GM18868 (cell line): ENCODE results near the gene AS3MT.
"Not testable (repeated sequence)": the region's sequence is repeated elsewhere in the genome, so short reads cannot be mapped to it uniquely, and the experiment has no call there.

ENCODE experiments used
- ATAC-seq: cut with Tn5 transposase; IDR thresholded peaks from one replicate; pipeline ENCODE4 v1.9.1; 2021; ENCODE audit warnings: mild to moderate bottlenecking, moderate library complexity; ENCODE audit not compliant: unreplicated experiment

The AS3MT gene

DNA sequence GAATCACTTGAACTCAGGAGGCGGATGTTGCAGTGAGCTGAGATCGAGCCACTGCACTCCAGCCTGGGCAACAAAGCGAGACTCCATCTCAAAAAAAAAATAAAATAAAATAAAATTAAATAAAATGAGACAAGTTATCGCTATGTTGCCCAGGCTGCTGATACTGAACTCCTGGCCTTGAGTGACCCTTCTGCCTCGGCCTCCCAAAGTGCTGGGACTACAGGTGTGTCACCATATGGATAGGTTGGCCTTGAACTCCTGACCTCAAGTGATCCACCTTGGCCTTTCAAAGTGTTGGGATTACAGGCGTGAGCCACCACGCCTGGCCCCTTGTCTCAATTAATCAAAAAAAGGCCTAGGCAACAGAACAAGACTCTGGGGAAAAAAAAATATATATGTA lies 16.0 kb upstream of the AS3MT start:
- ATAC-seq = not testable (repeated sequence)

DNA sequence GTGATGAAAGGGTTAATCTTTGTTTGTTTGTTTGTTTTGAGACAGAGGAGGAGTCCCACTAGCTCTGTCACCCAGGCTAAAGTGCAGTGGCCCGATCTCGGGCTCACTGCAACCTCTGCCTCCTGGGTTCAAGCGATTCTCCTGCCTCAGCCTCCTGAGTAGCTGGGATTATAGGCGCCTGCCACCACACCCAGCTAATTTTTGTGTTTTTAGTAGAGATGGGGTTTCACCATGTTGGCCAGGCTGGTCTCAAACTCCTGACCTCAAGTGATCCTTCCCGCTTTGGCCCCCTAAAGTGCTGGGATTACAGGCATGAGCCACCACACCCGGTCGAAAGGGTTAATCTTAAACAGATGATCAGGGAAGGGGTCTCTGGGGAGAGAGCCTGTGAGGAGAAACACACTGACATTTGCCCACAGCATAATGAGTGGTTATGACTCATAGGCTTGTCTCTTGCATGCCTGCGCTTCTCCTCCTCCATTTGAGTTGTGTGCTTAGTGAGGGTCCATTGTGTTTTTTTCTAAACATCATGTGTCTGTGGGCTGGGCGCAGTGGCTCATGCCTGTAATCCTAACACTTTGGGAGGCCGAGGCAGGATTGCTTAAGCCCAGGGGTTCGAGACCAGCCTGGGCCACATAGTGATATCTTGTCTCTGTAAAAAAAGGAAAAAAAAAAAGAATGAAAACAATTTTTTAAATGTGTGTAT lies 13.4 kb upstream of the AS3MT start:
- not testable (repeated sequence) for ATAC-seq

DNA sequence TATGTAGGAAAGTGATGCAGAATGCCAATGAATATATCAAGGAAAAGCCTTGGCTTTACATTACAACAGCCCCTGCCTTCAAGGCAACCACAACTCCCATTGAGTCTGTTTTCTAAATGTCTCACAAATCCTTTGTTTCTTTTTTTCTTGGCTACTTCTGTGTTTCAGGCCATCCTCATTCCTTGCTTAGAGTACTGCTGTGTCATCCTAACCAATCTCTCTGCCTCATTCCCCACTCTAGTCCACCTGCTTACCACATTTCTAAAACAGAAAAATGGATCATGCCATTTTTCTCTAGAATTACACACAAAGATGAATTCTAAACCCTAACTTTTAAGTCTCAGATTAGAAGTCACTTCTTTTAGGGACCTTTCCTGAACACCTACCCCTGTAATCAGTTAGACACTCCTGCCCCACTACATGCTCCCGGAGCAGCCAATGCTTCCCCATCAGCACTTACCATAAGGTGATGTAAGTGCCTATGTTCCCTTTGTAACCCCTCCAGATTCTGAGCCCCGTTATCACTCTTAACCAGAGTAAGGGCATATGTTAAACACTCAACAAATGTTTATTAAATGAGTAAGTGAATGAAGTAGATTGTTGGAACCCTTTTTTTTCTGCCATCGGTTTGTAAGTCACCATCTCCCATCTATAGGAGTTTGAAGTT lies 12.4 kb upstream of the AS3MT start:
- ATAC-seq = no peak

DNA sequence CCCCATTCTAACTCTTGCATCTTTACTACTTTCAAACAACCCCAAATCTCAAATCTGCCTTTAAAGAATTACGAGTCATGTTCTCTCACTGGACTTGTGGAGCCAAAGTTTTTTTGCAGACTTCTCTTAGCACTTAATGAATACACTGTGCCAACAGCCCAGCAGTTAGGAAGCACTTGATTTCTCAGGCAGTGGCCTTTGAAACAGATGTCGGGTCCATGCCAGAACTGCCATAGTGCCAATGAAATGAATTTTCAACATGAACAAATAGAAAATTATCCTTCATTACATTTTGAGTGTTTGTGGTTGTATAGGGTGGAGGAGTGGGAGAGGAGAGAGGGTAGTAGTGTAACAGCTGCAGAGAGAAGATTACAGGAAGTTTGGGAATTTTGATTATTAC lies 9.4 kb upstream of the AS3MT start:
- ATAC-seq = no peak

DNA sequence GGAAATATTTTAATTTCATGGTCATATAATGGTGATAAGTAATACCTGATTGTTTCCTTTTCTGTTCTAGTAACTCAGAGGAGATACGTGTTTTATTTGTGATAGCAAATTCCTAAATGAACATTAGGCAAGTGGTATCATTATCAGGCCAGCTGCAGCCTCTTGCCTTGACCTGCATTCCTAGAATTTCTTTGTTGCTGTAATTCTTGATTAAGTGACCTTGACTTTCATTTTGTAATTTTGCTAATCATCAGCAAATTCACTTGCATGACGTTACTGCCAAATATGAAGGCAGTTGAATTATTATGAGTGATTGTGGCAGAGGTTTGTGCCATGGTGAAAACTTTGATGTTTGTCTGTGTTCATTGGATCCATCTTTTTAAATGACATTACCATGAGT lies 5.6 kb upstream of the AS3MT start:
- ATAC-seq = no peak

DNA sequence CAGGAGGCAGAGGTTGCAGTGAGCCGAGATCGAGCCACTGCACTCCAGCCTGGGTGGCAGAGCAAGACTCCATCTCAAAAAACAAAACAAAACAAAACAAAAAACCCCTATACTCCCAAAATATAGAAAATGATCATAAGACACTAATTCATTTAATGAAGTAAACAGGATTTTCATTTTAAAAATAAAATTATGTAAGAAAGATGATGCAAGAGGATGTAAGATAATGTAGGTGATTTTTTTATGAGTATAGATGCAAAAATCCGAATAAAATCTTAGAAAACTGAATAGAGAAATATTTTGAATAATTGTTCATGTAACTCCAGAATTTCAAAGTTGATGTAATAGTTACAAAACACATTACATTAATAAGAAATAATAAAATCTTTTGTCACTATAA lies 3.6 kb upstream of the AS3MT start:
- no peak for ATAC-seq

DNA sequence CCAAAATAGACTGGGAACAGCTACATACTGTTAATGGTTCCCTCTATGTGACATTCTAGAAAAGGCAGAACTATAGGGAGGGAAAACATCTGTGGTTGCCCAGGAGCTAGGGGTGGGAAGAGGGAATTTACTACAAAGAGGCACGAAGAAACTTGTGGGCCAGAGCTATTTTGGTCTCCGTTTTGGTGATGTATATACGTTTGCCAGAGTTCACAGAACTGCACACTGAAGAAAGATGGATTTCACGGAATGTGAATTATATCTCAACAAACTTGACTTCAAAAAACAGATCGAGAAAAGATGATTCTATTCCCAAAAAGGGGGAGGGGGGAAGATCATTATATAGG lies 386 bp upstream of the AS3MT start:
- no peak for ATAC-seq

DNA sequence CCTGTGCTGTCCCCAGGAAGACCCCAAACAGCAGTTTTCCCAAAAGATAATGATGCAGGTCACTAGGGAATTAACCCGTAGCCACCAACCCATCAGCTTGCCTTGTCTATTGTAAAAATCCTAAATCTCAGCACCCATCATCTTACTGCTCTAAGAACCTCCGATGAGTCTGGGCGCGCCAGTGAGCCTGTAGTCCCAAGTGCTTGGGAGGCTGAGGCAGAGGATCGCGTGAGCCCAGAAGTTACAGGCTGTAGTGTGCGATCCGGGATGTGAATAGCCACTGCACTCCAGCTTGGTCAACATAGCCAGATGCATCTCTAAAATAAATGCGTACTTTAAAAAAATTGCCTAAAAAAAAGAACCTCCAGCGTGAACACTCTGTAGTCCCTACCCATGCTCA lies 951 bp downstream of the AS3MT start:
- no peak for ATAC-seq

DNA sequence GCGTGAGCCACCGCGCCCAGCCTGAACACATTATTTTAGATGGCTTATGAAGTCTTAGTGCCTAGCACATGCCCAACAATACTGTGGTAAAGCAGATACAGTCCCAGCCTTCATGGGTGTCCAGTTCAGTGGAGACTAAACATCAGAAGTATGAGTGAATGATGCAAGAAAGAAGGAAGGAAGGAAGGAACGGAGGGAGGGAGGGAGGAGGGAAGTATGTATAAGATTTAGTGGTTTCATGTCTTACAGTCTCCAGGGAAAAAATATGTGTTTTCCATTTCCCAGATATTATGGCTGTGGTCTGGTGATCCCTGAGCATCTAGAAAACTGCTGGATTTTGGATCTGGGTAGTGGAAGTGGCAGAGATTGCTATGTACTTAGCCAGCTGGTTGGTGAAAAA lies 2.9 kb downstream of the AS3MT start:
- no peak for ATAC-seq

DNA sequence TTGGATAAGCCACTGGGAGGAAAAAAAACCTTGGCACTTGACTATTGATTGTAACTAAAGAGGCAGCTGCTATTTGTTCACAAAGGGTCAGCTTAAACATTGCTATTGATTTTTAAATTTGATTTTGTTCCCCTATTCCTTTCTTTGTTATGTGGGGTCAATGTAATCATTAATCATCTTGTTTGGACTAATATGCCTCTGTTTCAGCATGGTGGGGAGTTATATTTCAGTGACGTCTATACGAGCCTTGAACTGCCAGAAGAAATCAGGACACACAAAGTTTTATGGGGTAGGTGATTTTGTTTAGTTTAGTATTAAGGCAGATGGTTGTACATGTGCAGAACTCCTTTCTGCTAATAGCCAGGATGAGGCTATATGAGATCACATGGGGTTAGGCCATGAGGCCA lies 7.5 kb downstream of the AS3MT start:
- ATAC-seq = no peak

DNA sequence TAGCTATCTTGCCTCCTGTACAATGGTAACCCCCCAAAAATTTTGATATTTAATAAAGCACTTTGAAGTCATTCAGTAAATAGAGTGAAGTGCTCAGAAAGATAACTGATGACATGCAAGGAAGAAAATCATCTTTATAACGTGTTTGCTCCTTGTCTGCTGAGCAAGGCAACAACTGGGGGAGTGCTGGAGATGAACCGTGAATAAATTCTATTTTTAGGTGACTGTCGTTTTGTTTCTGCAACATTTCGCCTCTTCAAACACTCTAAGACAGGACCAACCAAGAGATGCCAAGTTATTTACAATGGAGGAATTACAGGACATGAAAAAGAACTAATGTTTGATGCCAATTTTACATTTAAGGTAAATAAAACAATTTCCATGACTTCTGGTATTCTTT lies 9.4 kb downstream of the AS3MT start:
- ATAC-seq = no peak

DNA sequence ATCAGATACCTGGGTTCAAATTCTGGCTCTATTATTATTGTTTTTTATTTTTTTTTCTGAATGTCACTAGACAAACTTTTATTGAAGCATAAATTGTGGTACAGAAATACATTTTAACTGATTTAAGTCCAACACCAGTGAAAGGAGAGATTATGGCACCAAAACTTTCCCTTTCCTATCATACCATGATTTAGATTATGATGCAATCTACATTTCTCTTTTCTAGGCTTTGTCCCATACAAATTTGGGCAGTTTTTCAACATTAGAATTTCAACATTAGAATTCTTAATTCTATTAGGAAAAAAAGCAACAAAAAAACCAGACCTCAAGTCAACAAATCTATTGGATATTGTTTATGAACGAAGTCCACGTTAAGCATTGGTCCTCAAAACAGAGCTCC lies 11.0 kb downstream of the AS3MT start:
- no peak for ATAC-seq

DNA sequence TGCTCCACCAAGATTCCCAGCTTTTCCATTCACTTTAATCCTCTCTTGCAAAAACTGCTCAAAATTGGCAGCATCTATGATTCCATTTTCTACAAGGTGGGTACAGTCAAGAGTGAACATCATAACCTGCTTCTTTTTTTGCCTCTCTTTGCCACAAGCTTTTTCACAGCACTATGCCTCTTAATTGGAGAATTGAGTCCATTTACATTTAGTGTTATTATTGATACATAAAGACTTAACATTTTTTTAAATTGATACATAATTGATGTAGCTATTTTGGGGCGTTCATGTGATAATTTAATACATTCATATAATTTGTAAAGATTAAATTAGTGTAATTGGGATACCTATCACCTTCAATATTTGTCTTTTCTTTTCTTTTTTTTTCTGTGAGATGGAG lies 18.8 kb downstream of the AS3MT start:
- no peak for ATAC-seq

DNA sequence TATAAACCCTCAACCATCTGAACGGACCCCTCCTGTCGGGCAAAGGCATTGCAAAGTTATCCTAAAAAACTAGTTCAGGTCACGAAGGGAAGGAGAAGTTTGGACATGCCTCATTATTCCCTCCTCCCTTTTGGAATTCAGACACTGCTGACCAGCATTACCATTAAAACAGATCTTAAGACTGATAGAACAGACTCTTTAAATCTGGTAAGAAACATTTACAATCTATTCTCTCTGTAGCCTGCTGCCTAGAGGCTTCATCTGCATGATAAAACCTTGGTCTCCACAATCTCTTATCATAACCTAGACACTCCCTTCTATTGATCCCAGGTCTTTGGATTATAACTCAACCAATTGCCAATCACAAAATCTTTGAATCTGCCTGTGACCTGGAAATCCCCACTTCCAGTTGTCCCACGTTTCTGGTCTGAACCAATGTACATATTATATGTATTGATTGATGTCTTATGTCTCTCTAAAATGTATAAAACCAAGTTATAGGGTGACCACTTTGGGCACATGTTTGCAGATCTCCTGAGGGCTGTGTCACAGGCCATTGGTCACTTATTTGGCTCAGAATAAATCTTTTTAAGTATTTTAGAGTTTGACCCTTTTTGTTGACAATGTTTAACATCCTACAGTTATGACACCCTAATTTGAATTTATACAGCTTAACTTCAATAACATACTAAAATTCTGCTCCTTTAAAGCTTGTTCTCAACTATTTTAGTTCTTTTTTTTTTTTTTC lies 25.4 kb downstream of the AS3MT start:
- ATAC-seq = no peak

DNA sequence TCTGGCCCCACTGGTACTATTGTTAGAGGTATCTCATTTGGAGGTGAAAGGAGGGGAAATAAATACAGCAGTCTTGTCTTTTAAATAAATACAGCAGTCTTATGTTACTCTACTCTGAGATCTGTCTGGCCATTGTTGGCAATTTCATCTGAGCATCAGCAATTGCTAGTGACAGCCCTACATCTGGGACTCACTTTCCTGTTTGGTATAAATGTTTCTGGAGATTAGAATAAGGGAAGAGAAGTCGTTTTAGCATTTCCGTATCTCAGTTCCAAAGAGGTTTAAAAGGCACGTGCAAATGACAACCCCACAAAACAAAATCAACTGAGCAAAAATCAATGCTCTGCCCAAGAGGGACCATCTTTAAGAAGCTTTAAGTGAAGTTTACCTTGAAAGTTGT lies 30.7 kb downstream of the AS3MT start:
- ATAC-seq = no peak

DNA sequence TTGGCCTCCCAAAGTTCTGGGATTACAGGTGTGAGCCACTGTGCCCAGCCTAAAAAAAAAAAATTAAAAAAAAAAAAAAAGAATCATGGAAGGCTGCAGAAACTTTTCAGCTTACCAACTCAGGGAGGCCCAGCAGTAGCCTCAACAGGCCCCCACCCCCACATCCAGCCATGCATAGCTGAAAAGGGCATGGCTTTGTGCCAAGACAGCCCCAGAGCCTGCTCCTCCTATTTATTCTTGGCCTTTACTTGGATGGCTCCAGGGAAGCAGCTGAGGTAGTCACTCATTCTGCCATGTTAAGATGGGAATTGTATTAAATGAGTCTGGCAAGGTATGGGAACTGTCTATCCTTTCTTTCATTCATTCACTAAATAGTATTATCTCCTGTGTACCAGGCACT lies 35.1 kb downstream of the AS3MT start:
- no peak for ATAC-seq

DNA sequence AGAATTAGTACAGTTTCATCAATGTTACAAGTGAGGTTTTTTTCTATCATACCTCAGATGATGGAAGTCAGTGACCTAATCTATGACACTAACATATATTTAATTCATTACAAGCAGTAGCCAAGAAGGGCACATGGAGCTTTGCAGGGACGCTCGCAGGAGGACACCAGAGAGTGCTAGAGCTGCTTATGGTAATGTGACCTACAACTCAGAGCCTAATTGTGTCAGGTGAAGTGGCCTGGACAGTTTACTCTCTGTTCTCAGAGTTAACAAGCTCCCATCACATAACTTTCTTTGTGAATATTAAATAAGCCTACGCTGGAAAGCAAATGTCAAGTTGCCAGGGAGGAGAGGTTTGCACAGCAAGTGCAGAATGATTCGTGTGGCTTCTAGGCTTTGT lies 37.2 kb downstream of the AS3MT start:
- ATAC-seq = no peak

DNA sequence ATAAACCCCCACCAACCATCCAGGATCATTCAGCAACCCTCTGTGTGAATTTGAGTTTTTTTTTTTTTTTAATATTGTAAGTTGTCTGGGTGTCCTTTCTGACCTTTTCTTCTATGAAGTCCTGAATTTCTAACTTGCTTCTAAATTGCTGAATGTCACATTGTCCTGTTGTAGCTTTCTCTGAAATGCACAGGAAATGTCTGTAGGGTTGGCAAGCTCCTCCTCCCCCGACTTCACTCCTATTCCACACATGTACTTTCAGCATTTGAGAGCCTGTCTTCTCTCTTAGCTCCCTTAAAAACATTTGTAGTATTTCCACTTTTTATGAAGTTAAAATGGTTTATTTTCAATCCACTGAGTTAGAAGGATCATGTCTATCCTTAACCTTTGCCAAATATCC lies 45.5 kb downstream of the AS3MT start:
- no peak for ATAC-seq

DNA sequence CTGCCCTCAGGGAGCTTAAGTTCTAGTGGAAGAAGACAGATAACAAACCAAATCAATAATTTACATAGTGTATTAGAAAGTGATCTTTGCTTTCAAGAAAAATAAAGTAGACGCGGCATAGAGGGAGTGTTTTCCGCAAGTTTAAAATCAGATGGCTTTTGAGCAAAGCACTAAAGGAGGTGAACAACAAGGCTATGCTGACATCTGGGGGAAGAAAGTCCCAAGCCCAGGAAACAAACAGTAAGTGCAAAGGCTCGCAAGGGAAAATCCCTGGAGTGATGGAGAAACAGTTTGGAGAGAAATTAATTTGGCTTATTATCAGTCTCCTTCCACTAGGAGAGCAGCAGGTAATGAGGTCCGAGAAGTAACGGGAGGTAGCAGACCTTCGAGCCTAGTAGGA lies 46.9 kb downstream of the AS3MT start:
- no peak for ATAC-seq

DNA sequence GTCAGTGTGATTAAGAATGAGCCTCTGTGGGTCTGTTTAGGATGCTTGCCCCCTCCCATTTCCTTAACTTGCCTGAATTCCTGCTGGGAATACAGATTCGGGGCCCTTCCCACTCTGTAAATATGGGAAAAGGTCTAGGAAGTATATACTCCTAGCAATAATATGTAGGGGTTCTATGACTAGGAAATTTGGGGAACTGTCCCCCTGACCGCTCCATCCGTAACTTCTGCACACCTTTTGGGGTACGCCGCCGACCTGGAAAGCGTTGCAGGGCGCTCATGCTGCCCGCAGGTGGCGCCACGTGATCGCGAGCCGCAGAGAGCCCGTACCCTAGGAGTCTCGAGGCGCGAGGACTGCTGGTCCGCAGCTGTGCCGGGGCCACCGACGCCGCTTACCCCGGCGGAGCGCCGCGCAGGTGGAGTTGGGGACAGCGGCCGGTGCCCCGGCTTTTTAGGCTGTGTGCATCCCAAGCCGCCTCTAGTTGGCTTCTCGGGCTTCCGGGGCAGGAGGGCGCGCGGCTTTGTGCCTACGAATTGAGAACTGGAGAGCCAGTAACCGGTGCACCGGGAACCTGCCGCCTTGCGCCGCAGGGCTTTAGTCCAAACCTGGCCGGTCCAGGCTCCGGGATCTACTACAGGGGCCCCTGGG lies 48.2 kb downstream of the AS3MT start:
- peak; percentile 36 for ATAC-seq

DNA sequence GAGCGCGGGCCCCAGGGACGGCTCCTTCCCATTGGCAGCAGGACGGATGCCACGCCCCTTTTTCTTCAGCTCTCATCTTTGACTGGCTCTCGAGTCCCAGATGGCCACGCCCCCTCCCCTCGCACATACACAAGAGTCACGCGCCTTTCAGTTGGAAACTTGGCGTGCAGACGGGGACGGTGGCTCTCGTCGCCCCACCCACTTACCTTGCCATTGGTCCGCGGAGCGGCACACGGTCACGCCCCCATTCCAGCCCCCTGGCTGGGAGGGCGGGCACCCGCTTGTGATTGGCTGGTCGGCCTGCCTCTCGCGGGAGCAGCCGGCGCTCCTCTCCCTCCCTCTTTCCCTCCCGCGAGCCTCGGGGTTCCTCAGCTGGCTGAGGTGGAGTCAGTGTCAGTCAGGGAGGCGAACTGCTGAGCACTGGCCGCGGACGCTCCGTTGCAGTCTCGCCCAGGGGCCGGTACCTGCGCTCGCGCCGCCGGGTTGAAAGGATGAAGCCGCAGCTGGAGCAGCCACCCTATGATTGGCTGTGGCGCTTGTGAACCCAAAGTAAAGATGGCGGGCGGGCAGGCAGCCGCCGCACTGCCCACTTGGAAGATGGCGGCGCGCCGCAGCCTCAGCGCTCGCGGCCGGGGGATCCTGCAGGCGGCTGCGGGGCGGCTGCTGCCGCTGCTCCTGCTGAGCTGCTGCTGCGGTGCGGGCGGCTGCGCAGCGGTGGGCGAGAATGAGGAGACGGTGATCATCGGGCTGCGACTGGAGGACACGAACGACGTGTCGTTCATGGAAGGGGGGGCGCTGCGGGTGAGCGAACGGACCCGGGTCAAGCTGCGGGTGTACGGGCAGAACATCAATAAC lies 48.9 kb downstream of the AS3MT start, which contains the start of gene CNNM2:
Gene CNNM2 (plus strand): TSS at position 333 of the 855 bp plus-strand sequence. CDS start 187 bp downstream, at position 520.
- ATAC-seq = peak; percentile 89
